ENCODE results near the gene TRABD2A.

GRCh38 chr2:84816426-84817026 is 64.4 kb downstream of the TRABD2A start:
- TF ChIP-seq ZNF558 (CRISPR knock-in tag; IDR thresholded peaks at IDR 0.05; ENCODE audit: borderline replicate concordance) = no peak
- no peak for TF ChIP-seq PAXIP1 (CRISPR knock-in tag; conservative IDR thresholded peaks at IDR 0.05)
- TF ChIP-seq ZNF33A (CRISPR knock-in tag; IDR thresholded peaks at IDR 0.05; ENCODE audit: borderline replicate concordance) = no peak
- TF ChIP-seq FOXP4 (CRISPR knock-in tag; IDR thresholded peaks at IDR 0.05) = no peak
- TF ChIP-seq, protein P1, sequence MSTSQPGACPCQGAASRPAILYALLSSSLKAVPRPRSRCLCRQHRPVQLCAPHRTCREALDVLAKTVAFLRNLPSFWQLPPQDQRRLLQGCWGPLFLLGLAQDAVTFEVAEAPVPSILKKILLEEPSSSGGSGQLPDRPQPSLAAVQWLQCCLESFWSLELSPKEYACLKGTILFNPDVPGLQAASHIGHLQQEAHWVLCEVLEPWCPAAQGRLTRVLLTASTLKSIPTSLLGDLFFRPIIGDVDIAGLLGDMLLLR (CRISPR knock-in tag; IDR thresholded peaks at IDR 0.05) = no peak
- TF ChIP-seq SUZ12 (IDR thresholded peaks at IDR 0.05; ENCODE audit: low read depth, low read length) = no peak
